Esophagus squamous epithelium (tissue), 5 donors: ENCODE data around the gene MYH14. TPM values are rescaled to one million over a fixed set of nuclear protein-coding genes. Genes with fewer than 3 reads are reported as not detected.

Experiments used
- DNase-seq: peaks from one replicate; lab custom pipeline; 2025; lab: John Stamatoyannopoulos, UW
- H3K27ac ChIP-seq, 4 donors: fragments of 200-600 bp; sonication (generic); one replicate each; pipeline ENCODE4 v1.5.1; 2016 to 2019; ENCODE audit warnings: mild to moderate bottlenecking in 1 of 4
- H3K27me3 ChIP-seq, 4 donors: fragments of 200-600 bp; sonication (generic); 1 replicate in 3 of 4; 2 replicates in 1 of 4; pipeline versions ENCODE4 v1.5.1 to v1.6.0; 2017 to 2021; ENCODE audit warnings: antibody characterized with exemption in 1 of 4
- H3K36me3 ChIP-seq, 3 donors: fragments of 200-600 bp; sonication (generic); one replicate each; pipeline ENCODE4 v1.5.1; 2016 to 2019
- H3K4me1 ChIP-seq, 3 donors: fragments of 200-600 bp; sonication (generic); one replicate each; pipeline ENCODE4 v1.5.1; 2017 to 2019
- H3K4me3 ChIP-seq, 4 donors: fragments of 200-600 bp; sonication (generic); 1 replicate in 3 of 4; 2 replicates in 1 of 4; pipeline ENCODE4 v1.5.1; 2016 to 2019; ENCODE audit warnings: mild to moderate bottlenecking in 2 of 4, moderate library complexity in 1 of 4
- H3K9me3 ChIP-seq, 3 donors: fragments of 200-600 bp; sonication (generic); one replicate each; pipeline ENCODE4 v1.5.1; 2016 to 2019
- POLR2A ChIP-seq, 4 donors: fragments of 450-650 bp; IDR thresholded peaks; one replicate each; pipeline ENCODE4 v1.6.1; 2017; ENCODE audit warnings: antibody characterized with exemption in 4 of 4, mild to moderate bottlenecking in 4 of 4, moderate library complexity in 3 of 4
- WGBS, 2 donors: methylation state at CpG; one replicate each; pipeline ENCODE4 v1.1.5; 2018; 5-methylcytosine and 5-hydroxymethylcytosine counted together
- intact Hi-C: fragments of 100-400 bp; cut with DNase I; formaldehyde crosslinking; loops from one replicate; pipeline ENCODE4 v1.15.0; 2022
- total RNA-seq, 4 donors: library from RNA; depleted of rRNA; stranded (reverse); fragments of >200 nt; gene quantifications; one replicate each; pipeline ENCODE4 v1.1.0, GENCODE V29; 2016
- TF ChIP-seq, protein P1 (sequence below), 6 experiments: fragments of 450-650 bp in 4 of 6; fragments of 200-600 bp in 2 of 6; sonication (generic) in 2 of 6; IDR thresholded peaks; one replicate each; pipeline ENCODE4 v1.5.1; 2016 to 2019; ENCODE audit warnings: antibody characterized with exemption in 6 of 6, mild to moderate bottlenecking in 4 of 6, moderate library complexity in 4 of 6
- donor health status: DM: yes; HTN: yes; CAD: no.

Gene MYH14
- total RNA-seq, 4 donors from 2014 or later: 31.1 to 141 (median 39.0) TPM

- DNase-seq: no peak
- peaks cover 0 to 59% (median 0%) of the 10 kb centered on the region in 3 donors for H3K36me3 ChIP-seq
- H3K9me3 ChIP-seq: no peaks in the 10 kb centered on the region
- no peak overlapping the region for H3K27ac ChIP-seq
- intact Hi-C loops: no loop called here
- H3K4me3 ChIP-seq: no peak overlapping the region
- H3K4me1 ChIP-seq: peaks cover 0 to 20% (median 0%) of the 10 kb centered on the region in 3 donors
- TF ChIP-seq POLR2A (IDR thresholded peaks at IDR 0.05): no peak
- TF ChIP-seq, protein P1, sequence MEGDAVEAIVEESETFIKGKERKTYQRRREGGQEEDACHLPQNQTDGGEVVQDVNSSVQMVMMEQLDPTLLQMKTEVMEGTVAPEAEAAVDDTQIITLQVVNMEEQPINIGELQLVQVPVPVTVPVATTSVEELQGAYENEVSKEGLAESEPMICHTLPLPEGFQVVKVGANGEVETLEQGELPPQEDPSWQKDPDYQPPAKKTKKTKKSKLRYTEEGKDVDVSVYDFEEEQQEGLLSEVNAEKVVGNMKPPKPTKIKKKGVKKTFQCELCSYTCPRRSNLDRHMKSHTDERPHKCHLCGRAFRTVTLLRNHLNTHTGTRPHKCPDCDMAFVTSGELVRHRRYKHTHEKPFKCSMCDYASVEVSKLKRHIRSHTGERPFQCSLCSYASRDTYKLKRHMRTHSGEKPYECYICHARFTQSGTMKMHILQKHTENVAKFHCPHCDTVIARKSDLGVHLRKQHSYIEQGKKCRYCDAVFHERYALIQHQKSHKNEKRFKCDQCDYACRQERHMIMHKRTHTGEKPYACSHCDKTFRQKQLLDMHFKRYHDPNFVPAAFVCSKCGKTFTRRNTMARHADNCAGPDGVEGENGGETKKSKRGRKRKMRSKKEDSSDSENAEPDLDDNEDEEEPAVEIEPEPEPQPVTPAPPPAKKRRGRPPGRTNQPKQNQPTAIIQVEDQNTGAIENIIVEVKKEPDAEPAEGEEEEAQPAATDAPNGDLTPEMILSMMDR (IDR thresholded peaks at IDR 0.05): no peak
- peaks cover 0 to 20% (median 0%) of the 10 kb centered on the region in 4 donors for H3K27me3 ChIP-seq
- WGBS, 2 donors: 83 to 92% methylated on average over 3 to 4 of the region's 5 CpGs
Observed at GRCh38 chr19:50268501-50268900, 65.1 kb downstream of the MYH14 start.

GRCh38 chr19:50269653-50270052 lies 66.2 kb downstream of the MYH14 start:
- Histone ChIP-seq H3K27ac (no peak overlapping the region), H3K4me1 (peaks cover 0 to 20% (median 0%) of the 10 kb centered on the region in 3 donors), H3K36me3 (peaks cover 0 to 53% (median 0%) of the 10 kb centered on the region in 3 donors), H3K27me3 (peaks cover 0 to 20% (median 0%) of the 10 kb centered on the region in 4 donors), H3K9me3 (no peaks in the 10 kb centered on the region), H3K4me3 (no peak overlapping the region)
- intact Hi-C loops: no loop called here
- no peak for DNase-seq
- TF ChIP-seq, protein P1 (IDR thresholded peaks at IDR 0.05): no peak
- TF ChIP-seq POLR2A (IDR thresholded peaks at IDR 0.05): no peak
- WGBS, 2 donors: 61 to 83% methylated on average over 2 of the region's 2 CpGs

DNA sequence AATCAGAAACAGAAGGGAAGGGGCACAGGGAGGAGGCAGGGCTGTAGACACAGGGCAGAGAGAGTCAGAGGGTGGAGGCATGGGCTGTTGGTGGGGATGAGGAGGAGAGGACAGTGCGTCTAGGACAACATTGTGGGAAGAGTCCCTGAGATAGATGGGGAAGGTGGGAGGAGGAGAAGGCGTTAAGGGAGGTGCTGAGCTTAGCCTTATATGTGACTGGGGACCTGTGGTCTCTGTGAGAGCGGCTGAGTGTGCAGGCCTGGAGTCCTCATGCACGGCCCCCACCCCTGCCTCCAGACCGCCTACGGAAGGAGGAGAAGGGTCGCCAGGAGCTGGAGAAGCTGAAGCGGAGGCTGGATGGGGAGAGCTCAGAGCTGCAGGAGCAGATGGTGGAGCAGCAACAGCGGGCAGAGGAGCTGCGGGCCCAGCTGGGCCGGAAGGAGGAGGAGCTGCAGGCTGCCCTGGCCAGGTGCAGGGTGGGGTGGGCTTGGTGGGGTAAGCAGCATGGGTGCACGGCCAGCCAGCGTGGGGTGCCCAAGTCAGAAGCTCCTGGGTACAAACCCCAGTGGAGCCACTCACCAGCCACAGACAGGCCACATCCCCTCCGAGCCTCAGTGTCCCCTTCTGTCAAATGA lies 69.0 kb downstream of the MYH14 start:
- no peak for DNase-seq
- H3K27ac ChIP-seq: no peak overlapping the region
- intact Hi-C loops: no loop called here
- no peak overlapping the region for H3K4me3 ChIP-seq
- H3K36me3 ChIP-seq: peaks cover 0 to 76% (median 0%) of the 10 kb centered on the region in 3 donors
- H3K9me3 ChIP-seq: no peaks in the 10 kb centered on the region
- TF ChIP-seq, protein P1 (IDR thresholded peaks at IDR 0.05): no peak
- TF ChIP-seq POLR2A (IDR thresholded peaks at IDR 0.05): no peak
- WGBS, 2 donors: 75 to 93% methylated on average over 9 to 11 of the region's 14 CpGs
- peaks cover 0 to 30% (median 0%) of the 10 kb centered on the region in 4 donors for H3K27me3 ChIP-seq
- no peaks in the 10 kb centered on the region for H3K4me1 ChIP-seq

- Histone ChIP-seq H3K4me1 (no peaks in the 10 kb centered on the region), H3K36me3 (peaks cover 0 to 80% (median 0%) of the 10 kb centered on the region in 3 donors), H3K9me3 (no peaks in the 10 kb centered on the region), H3K27me3 (peaks cover 0 to 26% (median 0%) of the 10 kb centered on the region in 4 donors), H3K4me3 (no peak overlapping the region), H3K27ac (no peak overlapping the region)
- no peak for DNase-seq
- TF ChIP-seq, protein P1 (IDR thresholded peaks at IDR 0.05): no peak
- TF ChIP-seq POLR2A (IDR thresholded peaks at IDR 0.05): no peak
- intact Hi-C loops: no loop called here
- 80 to 85% methylated on average over 6 to 7 of the region's 7 CpGs for WGBS, 2 donors
Observed at GRCh38 chr19:50273821-50274220, 70.4 kb downstream of the MYH14 start.

GRCh38 chr19:50275577-50276368 lies 72.4 kb downstream of the MYH14 start:
- Histone ChIP-seq H3K4me1 (no peaks in the 10 kb centered on the region), H3K4me3 (no peak overlapping the region), H3K27me3 (peaks cover 0 to 26% (median 0%) of the 10 kb centered on the region in 4 donors), H3K9me3 (no peaks in the 10 kb centered on the region), H3K36me3 (peaks cover 0 to 85% (median 0%) of the 10 kb centered on the region in 3 donors), H3K27ac (no peak overlapping the region)
- TF ChIP-seq, protein P1 (IDR thresholded peaks at IDR 0.05): no peak
- no peak for TF ChIP-seq POLR2A (IDR thresholded peaks at IDR 0.05)
- 70 to 74% methylated on average over 7 to 11 of the region's 26 CpGs for whole genome bisulfite sequencing, 2 donors
- no peak for DNase-seq
- intact Hi-C loops: no loop called here
